ENCODE data around the gene DDX54.

DDX54 gene

DNA sequence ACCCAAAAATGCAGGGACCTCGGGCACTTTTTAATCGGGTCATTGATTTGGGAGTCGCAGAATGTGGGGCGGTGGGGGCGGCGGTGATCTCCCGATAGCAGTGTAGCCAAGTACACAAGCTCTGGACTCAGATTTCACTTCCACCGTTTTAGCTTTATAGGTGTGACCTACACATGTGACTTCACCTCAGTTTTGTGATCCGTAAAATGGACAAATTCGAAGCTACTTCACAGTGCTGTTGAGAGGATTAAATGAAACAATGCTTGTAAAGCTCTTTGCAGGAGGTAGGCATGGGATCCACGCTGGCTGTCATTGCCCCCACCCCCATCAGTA lies 721 bp upstream of the DDX54 start:
- no peak for DNase-seq

DNA sequence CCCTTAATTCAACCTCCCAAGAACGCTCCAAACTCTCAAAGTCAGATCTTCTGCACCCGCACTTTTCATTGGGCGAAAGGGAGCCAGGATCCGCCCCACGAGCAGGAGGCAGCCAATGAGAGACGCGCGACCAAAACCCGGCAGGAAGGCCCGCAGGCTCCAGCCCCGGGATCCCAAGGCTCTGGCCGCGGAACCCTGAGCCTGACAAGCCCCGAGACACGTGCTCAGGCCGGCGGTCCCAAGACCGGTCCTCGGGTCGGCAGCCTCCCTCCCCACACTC lies 438 bp downstream of the DDX54 start:
- DNase-seq = peak; percentile 90

DNA sequence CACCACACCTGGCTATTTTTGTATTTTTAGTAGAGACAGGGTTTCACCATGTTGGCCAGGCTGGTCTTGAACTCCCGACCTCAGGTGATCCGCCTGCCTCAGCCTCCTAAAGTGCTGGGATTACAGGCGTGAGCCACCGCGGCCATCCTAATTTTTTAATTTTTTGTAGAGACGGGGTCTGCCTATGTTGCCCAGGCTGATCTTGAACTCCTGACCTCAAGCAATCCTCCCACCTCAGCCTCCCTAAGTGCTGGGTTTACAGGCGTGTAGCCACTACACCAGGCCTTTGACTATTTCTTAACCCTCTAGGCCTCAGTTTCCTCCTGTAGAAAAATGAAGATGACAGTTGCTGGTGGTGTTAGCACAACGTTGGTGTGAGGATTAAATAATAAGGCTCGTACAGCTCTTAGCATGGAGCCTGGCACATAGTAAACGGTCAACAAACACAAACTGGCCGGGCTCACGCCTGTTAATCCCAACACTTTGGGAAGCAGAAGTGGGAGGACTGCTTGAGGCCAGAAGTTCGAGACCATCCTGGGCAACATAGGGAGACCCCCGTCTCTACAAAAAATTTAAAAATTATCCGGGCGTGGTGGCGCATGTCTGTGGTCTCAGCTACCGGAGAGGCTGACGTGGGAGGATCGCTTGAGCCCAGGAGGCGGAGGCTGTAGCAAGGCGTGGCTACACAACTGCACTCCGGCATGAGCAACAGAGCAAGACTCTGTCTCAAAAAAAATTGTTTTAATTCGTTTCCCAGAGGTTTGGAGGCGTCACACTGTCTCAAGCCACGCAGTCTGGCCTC lies 979 bp downstream of the DDX54 start:
- no peak for DNase-seq

DNA sequence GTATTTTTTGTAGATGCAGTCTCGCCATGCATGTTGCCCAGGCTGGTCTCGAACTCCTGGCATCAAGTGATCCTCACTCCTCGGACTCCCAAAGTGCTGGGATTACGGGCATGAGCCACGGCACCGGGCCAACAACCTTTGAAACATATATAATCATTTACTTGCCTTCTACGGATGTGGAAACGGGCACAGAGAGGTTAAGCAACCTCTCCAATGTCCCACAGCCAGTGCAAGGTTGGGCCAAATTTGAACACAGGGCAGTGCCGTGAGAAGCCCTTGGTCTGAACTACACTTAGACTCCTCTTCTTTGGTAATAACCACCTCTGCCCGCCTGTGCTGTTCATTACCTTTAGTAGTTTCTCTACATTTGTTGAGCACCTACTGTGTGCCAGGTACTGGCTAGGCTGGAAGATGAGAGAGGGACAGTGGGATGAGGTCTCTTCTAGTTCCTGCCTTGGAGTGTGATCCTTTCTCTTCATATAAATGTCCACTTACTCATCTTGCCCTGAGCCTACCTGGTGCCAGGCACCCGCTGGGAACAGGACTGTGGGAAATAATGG lies 2.2 kb downstream of the DDX54 start:
- no peak for DNase-seq

DNA sequence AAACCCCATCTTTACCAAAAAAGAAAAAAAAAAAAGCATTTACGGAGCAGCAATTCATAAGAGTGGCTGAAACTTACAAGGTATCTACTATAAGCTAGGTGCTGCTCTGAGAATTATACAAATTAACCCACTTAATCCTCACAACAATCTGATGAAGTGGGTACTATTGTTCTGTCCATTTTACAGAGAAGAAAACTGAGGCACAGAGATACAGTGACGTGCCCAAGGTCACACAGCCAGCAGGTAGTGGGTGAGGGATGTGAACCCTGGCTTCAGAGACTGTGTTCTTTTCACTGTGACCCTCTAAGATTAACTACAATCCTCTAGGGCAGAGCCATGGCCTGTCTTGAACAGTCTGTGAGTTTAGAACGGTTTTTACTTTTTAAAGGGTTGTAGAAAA lies 3.3 kb downstream of the DDX54 start:
- DNase-seq = no peak

DNA sequence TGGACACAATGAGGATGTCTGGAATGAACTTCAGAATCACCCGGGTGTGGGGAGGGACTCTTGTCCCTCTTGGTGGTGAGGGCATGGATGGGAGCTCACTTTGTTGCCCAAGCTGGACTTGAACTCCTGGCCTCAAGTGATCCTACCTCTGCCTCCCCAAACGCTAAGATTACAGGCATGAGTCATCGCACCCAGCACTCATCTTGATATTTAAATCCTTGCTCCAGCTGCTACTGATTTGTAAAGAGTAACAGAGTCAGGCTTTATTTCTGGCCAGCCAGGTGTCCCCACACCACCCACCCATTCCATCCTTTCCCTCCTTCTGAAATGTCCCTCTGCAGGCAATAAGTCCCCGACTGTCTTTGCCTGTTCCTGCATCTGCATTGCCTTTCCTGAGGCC lies 4.9 kb downstream of the DDX54 start:
- no peak for DNase-seq

DNA sequence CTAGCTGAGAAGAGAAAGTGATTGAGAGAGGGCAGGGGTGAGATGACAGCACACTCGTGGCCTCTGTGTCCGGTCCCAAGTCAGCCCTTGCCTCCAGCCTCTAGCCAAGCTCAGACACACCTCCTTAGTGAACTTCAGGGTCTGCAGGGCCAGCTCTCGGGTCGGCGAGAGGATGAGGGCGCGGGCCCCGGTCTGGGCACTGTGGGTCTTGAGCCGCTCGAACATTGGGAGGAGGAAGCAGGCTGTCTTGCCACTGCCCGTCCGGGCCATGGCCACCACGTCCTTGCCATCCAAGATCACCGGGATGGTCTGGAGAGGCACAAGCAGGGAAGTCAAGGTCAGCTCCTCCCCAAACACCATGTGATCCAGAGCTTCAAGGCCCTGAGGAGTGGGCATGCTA lies 6.3 kb downstream of the DDX54 start:
- no peak for DNase-seq

DNA sequence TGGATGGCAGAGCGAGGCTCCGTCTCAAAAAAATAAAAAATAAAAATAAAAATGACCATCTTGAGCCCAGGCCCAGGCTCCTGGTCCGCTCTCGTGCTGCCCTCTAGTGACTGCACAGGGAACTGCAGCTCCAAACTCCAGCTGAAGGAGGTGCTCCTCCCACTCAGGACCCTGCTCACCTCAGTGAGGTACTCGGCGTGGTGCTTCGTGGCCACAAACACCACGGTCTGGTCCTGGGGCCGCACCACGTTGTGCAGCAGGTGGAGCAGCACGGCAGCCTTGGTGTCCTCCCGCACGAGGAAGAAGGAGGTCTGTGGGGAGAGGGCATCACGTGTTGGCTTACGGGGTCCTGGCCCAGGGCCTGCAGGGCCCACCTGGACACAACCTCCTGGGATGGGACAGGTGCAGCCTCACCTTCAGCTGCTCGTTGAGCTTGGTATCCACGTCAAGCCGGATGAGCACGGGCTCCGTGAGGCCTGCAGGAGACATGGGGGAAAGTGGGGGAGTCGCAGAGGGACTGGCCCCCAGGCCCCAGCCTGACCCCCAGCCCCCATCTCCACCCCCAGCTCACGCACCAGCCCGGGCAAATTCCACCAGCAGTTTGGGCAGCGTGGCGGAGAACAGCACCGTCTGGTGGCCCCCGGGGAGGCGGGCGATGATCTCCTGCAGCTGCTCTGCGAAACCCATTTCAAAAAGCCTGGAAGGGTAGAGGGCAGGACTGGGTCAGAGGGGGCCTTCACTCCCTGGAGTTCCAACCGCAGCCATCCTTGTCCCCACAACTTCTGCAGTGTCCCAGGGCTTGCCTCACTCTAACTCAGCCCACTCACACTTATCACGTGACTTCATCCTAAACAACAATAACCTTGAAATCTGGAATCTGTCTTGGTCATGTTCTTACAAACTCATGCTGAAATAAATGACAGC lies 10.6 kb downstream of the DDX54 start:
- peak; percentile 85 for DNase-seq

DNA sequence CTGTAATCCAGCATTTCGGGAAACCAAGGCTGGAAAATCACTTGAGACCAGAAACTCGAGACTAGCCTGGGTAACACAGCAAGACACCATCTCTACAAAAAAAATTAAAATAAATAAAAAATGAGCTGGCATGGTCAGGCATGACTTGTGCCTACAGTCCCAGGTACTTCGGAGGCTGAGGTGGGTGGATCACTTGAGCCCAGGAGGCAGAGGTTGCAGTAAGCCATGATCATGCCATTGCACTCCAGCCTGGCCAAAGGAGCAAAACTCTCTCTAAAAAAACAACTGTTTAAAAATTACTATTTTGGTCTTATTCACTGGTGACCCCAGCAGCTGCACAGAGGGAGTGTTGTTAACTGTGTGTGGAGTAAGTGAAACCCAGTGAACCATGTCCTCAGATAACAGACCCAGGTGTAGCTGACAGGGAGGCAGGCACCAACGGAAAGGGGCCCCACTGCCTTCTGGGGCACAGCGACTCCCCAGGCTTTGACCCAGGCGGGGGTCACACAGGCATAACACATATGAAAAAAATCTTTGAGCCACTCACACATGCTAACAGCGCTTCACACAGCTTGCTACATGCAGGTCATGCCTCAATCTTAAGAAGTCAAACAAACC lies 12.1 kb downstream of the DDX54 start:
- no peak for DNase-seq

DNA sequence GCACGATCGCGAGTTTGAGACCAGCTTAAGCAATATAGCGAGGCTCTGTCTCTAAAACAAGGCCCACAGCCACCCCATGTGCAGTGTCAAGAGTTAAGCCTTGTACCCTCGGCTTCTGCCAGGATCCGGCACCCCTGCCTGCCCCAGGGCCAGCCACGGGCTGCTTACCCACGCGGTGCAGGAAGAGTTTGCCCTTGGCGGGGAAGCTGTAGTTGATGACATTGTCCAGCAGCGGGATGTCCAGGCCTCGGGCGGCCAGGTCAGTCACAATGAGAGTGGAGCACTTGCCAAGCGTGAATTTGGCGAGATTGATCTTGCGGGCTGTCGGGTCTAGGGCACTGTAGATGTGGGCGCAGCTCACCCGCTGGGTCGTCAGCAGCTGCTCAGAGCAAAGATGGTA lies 13.1 kb downstream of the DDX54 start:
- DNase-seq = no peak

DNA sequence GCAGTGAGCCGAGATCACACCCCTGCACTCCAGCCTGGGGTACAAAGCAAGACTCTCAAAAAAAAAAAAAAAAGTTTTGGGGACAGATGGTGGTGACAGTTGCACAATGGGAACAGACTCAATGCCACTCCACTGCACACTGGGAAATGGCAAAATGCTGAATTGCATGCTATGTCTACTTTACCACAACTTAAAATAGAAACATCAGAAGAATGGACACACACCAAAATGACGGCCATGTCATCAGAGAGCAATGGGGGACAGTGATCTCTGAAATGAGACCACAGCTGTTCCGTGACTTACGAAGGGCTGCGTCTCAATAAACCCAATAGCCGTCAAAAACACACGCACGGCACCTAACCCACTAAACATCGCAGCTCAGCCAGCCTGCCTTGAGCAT lies 13.7 kb downstream of the DDX54 start:
- no peak for DNase-seq

DNA sequence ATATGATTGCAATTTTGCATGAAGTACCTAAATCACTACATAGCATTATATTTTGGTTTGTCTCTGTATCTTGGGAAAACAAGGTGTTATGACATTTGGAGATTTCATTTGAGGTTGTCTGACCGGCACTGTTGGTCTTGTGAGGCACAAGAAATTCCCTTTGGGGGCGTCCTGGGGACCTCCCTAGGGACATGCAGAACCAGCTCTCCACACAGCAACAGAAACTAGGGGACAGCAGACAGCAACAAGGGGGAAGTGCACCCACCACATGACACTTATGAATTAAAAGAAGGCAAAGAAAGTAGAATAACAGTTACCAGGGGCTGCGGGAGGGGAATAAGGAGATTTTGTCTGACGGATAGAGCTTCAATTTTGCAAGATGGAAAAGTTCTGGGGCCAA lies 14.4 kb downstream of the DDX54 start:
- no peak for DNase-seq

DNA sequence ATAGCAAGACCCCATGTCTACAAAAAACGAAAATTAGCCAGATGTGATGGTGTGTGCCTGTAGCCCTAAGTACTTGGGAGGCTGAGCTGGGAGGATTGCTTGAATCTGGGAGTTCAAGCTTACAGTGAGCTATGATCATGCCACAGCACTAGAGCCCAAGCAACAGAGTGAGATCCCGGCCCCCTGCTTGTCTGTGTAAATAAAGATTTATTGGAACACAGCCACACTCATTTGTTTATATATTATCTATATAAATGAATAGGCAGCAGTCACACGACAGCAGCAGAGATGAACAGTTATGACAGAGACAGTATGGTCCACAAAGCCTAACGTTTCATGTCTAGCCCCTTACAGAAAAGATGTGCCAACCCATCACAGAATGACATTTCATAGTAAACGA lies 14.8 kb downstream of the DDX54 start:
- DNase-seq = no peak

DNA sequence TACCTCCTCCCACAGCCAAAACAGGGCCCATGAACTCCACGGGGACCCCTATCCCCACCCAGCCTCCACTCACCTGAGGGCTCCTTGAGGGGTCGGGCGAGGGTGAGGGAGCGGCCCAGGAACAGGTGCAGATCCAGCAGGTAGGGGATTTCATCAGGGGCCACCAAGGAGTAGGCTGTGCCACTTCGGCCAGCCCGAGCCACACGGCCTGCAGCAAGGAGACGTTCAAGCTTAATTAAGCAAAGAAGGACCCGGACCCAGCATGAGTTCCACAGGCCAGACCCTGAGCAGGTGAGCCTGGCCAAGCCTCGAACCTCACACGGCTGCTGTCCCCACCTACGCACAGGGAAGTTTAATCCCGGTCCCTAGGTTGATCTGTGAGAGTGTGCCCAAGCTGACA lies 15.6 kb downstream of the DDX54 start:
- no peak for DNase-seq

DNA sequence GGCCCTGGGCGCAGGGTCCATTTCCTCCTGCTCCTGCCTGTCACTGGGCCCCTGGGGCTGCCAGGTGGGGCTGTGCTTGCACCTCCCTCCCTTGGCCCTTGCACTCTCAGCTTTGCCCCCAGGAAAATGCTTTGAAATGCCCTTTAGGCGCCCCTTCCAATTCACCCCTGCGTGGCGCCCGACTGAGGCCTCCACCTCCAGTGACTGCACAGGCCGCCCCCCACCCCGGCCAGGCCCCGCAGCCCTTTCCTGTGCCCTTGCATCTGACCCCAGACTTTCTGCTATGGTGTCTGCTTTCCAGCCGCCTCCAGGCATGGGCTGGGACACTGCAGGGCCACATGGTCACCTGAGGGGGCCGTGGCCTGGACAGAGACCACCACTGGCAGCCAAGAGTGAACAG lies 17.4 kb downstream of the DDX54 start:
- no peak for DNase-seq

DNA sequence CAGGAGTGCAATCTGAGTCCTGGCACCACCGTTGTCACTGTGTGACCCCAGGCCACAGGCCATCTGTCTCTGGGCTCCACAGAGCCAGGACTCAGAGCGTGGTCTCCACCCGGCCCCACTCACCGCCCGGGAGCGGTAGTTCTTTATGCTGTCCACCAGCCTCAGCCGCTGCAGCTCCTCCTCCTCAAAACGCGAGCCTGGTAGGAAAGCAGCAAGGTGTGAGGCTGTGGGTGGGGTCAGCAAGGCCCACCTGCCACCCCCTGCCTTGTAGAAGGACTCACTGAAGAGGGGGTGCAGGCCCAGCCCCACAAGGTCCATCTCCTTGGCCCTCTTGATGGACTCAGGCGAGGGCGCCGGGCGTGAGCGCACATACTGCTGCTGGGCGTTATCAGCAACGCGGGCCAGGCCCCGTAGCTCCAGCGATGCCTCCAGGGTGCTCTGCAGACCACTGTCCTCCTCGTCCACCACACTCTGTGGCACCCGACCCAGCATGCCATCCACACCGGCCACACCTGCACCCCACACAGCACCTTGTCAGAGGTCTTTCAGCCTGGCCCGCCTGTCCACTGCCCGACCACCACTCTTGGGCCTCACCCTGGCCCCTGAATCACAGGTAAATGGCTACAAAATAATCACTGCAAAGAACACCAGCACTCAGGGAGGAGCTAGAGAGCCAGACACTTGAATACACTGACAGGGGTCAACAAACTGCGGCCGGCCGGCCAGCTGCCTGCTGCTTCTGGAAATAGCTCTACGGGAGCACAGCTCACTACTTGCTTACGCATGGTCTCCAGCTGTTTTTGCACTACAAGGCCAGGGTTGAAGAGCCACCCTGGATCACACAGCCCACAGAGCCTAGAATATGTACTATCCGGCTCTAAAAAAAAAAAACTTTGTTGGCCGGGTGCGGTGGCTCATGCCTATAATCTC lies 19.5 kb downstream of the DDX54 start:
- DNase-seq = no peak

DNA sequence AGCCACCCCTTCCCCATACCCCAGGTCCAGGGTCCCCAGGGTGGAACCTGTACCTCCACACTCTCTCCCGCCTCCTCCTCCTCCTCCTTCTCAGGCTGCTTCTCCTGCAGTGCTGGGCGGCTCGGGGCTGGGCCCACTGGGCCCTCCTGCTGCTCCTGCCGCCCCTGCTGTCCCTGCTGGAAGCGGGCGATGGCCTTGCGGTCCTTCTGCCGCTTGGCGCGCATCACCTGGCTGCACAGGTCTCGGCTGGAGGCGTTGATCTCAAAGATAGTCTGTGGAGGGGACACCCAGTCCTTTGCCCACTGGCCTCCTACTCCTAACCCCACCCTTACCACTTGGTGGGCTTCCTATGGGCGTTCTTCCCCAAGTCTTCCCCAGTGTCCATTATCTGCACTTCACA lies 21.3 kb downstream of the DDX54 start:
- DNase-seq = no peak

DNA sequence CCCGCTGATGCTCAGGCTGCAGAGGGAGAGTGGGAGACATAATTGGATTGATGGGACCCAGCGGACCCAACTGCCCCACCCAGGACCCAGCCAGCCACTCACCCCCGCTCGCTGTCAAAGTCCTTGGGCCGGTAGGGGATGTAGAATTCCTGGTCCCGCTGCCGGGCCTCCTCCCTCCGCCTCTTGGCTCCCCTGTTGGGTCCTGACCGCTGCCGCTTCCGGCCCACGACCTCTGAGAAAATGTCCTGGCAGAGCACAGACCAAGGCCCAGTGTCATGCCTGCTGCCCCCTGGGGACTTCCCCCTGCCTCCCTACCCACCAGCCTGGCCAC lies 22.3 kb downstream of the DDX54 start:
- no peak for DNase-seq

DNA sequence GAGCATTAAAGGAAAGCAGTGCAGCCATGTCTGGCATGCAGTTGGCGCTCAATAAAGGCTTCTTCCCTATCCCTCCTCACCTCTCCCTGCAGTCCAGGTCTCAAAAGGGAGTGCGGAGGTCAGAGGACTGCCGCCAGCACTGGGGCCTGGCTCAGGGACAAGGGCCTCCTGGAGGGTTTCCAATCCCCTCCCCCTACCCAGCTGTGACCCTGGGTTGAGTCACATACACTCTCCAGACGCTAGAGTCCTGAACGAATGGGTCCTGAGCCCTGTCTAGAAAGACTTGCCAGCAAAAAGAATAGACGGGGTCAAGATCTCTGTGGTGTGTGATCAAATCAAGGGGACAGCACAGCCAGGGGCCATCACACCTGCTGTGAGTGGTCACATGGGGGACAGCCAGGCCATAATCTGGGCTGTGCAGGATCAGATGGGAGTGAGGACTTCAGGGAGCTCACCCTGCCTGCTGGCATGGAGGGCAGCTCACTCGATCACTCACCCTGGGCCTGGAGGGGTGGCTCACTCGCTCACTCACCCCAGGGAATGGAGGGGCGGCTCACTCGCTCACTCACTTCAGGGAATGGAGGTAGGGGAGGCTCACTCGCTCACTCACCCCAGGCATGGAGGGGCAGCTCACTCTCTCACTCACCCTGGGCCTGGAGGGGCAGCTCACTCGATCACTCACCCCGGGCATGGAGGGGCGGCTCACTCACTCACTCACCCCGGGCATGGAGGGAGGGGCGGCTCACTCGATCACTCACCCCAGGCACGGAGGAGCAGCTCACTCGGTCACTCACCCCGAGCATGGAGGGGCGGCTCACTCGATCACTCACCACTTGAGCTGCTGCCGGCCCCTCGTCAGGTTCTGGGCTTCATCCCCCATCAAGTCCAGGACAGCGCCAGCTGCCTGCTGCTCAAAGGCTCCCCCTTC lies 22.9 kb downstream of the DDX54 start:
- no peak for DNase-seq

DNA sequence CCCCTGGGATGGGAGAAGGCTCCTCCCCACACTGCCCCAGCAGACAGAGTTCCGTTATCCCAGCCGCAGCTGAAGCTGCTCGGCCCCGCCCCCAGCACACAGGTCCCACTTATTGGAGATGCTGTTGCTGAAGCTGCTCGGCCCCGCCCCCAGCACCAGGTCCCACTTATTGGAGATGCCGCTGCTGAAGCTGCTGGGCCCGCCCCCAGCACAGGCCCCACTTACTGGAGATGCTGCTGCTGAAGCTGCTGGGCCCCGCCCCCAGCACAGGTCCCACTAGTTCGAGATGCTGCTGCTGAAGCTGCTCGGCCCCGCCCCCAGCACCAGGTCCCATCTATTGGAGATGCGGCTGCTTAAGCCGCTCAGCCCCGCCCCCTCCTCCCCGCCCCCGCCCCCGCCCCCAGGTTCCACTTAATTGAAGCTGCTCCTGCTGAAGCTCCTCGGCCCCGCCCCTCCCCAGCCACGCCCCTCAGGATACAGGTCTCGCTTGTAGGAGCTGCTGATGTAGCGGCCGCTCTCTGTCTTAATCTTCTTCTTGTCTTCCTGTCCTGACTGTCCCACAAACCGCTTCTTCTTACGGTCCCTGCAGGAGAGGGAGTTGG lies 23.8 kb downstream of the DDX54 start:
- no peak for DNase-seq

DNA sequence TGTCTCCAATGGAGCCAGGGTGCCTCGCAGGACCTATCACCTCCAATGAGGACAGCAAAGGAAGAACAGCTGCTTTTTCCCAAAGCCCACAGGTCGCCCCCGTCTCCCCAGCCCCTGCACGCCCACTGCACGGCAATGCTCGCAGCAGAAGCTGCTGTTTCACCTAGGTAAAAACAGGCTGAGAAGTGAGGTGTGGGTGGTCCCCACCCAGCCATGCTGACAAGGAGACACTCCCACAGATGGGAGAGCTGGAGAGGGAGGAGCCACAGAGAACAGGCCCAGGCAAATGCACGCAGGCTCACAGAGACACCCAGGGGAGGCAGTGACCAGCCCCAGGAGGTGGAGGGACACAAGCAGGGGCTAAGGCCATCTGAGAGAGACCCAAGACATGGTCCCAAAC lies 25.3 kb downstream of the DDX54 start:
- no peak for DNase-seq

Measured in stimulated activated CD4-positive, alpha-beta T cell treated with anti-CD3 and anti-CD28 coated beads, Interleukin-4, amount 100 ng/mL, for 24 hours (primary cell).